Heart left ventricle (tissue), 16 donors: Measurements from ENCODE around the gene P2RX7. TPM values are rescaled to one million over a fixed set of nuclear protein-coding genes. Genes with fewer than 3 reads are reported as not detected.

Experiments used
- ATAC-seq, 4 donors: fragments of 200-7000 bp; cut with Tn5 transposase; one replicate each; pipeline ENCODE4 v1.9.1; 2020 to 2022; ENCODE audit warnings: moderate library complexity in 4 of 4, mild to moderate bottlenecking in 3 of 4, moderate number of reproducible peaks in 1 of 4
- DNase-seq, 5 donors: peaks; one replicate each; pipeline ENCODE4 v3.0.0-alpha.2; 2020
- H3K27ac ChIP-seq, 12 donors: fragments of 200-600 bp; sonication (generic) in 4 of 12; one replicate each; pipeline versions ENCODE4 v1.5.0 to v1.8.0; 2016 to 2022; ENCODE audit warnings: mild to moderate bottlenecking in 2 of 12
- H3K27me3 ChIP-seq, 9 donors: fragments of 200-600 bp; sonication (generic) in 2 of 9; one replicate each; pipeline versions ENCODE4 v1.5.1 to v1.8.0; 2016 to 2022; ENCODE audit warnings: mild to moderate bottlenecking in 3 of 9
- H3K36me3 ChIP-seq, 9 donors: fragments of 200-600 bp; sonication (generic) in 2 of 9; one replicate each; pipeline versions ENCODE4 v1.5.0 to v1.8.0; 2018 to 2022; ENCODE audit warnings: mild to moderate bottlenecking in 2 of 9
- H3K4me1 ChIP-seq, 12 donors: fragments of 200-600 bp; sonication (generic) in 4 of 12; one replicate each; pipeline versions ENCODE4 v1.5.0 to v1.8.0; 2016 to 2022; ENCODE audit warnings: mild to moderate bottlenecking in 3 of 12
- H3K4me3 ChIP-seq, 12 donors: fragments of 200-600 bp; sonication (generic) in 4 of 12; one replicate each; pipeline versions ENCODE4 v1.5.0 to v1.8.0; 2017 to 2022; ENCODE audit warnings: mild to moderate bottlenecking in 9 of 12, moderate library complexity in 4 of 12
- H3K9me3 ChIP-seq, 12 donors: fragments of 200-600 bp; sonication (generic) in 4 of 12; one replicate each; pipeline versions ENCODE4 v1.5.0 to v1.8.0; 2016 to 2022; ENCODE audit warnings: mild to moderate bottlenecking in 1 of 12
- CTCF ChIP-seq, 12 donors: fragments of 200-600 bp; sonication (generic) in 4 of 12; IDR thresholded peaks; one replicate each; pipeline versions ENCODE4 v1.5.0 to v1.8.0; 2018 to 2022; ENCODE audit warnings: antibody characterized with exemption in 12 of 12, mild to moderate bottlenecking in 5 of 12
- POLR2A ChIP-seq, 2 donors: fragments of 450-650 bp; IDR thresholded peaks; one replicate each; pipeline ENCODE4 v1.6.1; 2017; ENCODE audit warnings: antibody characterized with exemption in 2 of 2, mild to moderate bottlenecking in 2 of 2, moderate library complexity in 2 of 2
- WGBS, 4 donors: extraction: QIAGEN DNeasy Blood & Tissue Kit in 2 of 4; methylation state at CpG; one replicate each; pipeline versions ENCODE4 v1.1.5 to v1.1.7; 2013 to 2018; 5-methylcytosine and 5-hydroxymethylcytosine counted together
- intact Hi-C, 10 donors: fragments of 100-400 bp; cut with DNase I; formaldehyde crosslinking; loops; one replicate each; pipeline versions ENCODE4 v1.11.1 to v1.14.2; 2022
- polyA plus RNA-seq, 2 donors: library from polyadenylated mRNA; stranded (reverse); fragments of 200-250 nt; gene quantifications; one replicate each; pipeline ENCODE4 v1.2.3, GENCODE V29; 2013
- total RNA-seq, 9 donors: library from RNA; depleted of rRNA in 2 of 9; stranded (reverse); fragments of >200 nt in 2 of 9; fragmentation: NEBNext Ultra II Directional in 3 of 9; extraction: Animal tissue kit (Norgen Biotek cat#: 25700) in 3 of 9; gene quantifications; one replicate each; pipeline versions ENCODE4 v1.1.0 to v1.2.4, GENCODE V29; 2016 to 2023
- donor health status: ischemic (EF 13 %, LVEDD 7.1; RV severe dilation, severe dysfunction).
- donor health status: healthy with polysubstance abuse.
- donor health status: DM: no; HTN: yes; CAD: no.
- donor health status: DM: no; HTN: no; CAD: no.
- donor health status: ischemic (EF 25% LVEDD 6.9; RV normal size, moderate dysfunction).
- donor health status: ischemic (EF 25% LVEDD 5.7; RV mildly dilated, moderate dysfunction).
- donor health status: healthy.
- donor health status: DM: yes; HTN: yes; CAD: no.
- donor health status: ischemic (EF 35%, LVEDD 5.7; RV mildly dilated, moderate dysfunction).
- donor health status: nonischemic (EF 11% LVEDD 7.7; RV severe dilation, severe dysfunction).
- donor health status: DM: yes; HTN: yes; CAD: no.
- donor health status: PGD.
- donor health status: ischemic (EF 29% LVEDD 5.4; RV normal size, mild dysfunction).
- donor health status: nonischemic (EF 23%, LVEDD 6.1; RV moderate dilation, normal function).

Gene P2RX7
- total and polyA plus RNA-seq, 11 donors = 0.39 to 12.0 (median 1.8) TPM

- no peak for TF ChIP-seq CTCF (IDR thresholded peaks at IDR 0.05)
- TF ChIP-seq POLR2A (IDR thresholded peaks at IDR 0.05) = no peak
- Histone ChIP-seq H3K36me3 (no peaks in the 10 kb centered on the region), H3K9me3 (no peaks in the 10 kb centered on the region), H3K4me1 (no peaks in the 10 kb centered on the region), H3K4me3 (no peak overlapping the region), H3K27me3 (no peaks in the 10 kb centered on the region), H3K27ac (no peak overlapping the region)
- ATAC-seq (no peak), DNase-seq (no peak)
- intact Hi-C loops = loop anchor here in 2 of 10 donors (10.0 kb wide), 2 partner anchors 171 to 791 kb away; partner anchors contain the start of gene PLA2G1B (in 1 of the 2)
- 83 to 92% (median 86%) methylated on average over 4 of the region's 4 CpGs for WGBS, 4 donors
Measured at GRCh38 chr12:121115530-121115929, 17.1 kb upstream of the P2RX7 start.

GRCh38 chr12:121116318-121117225, 16.1 kb upstream of the P2RX7 start:
- 74 to 83% (median 79%) methylated on average over 4 of the region's 4 CpGs for WGBS, 4 donors
- ATAC-seq = no peak

GRCh38 chr12:121117226-121117777, 15.4 kb upstream of the P2RX7 start:
- DNase-seq (no peak), ATAC-seq (no peak)
- Histone ChIP-seq H3K4me1 (no peaks in the 10 kb centered on the region), H3K4me3 (no peak overlapping the region), H3K27me3 (no peaks in the 10 kb centered on the region), H3K36me3 (no peaks in the 10 kb centered on the region), H3K27ac (no peak overlapping the region), H3K9me3 (no peaks in the 10 kb centered on the region)
- intact Hi-C loops = loop anchor here in 2 of 10 donors (10.0 kb wide), 2 partner anchors 173 to 793 kb away; partner anchors contain the start of gene PLA2G1B (in 1 of the 2)
- WGBS, 4 donors = 85 to 89% (median 87%) methylated on average over 4 of the region's 4 CpGs
- TF ChIP-seq POLR2A (IDR thresholded peaks at IDR 0.05) = no peak
- TF ChIP-seq CTCF (IDR thresholded peaks at IDR 0.05) = no peak

More at GRCh38 chr12:121116318-121117225, 16.1 kb upstream of the P2RX7 start:
- intact Hi-C loops = loop anchor here in 2 of 10 donors (10.0 kb wide), 2 partner anchors 172 to 792 kb away; partner anchors contain the start of gene PLA2G1B (in 1 of the 2)
- H3K36me3 ChIP-seq = no peaks in the 10 kb centered on the region
- H3K9me3 ChIP-seq = no peaks in the 10 kb centered on the region
- H3K27ac ChIP-seq = no peak overlapping the region
- TF ChIP-seq CTCF (IDR thresholded peaks at IDR 0.05) (no peak), POLR2A (IDR thresholded peaks at IDR 0.05) (no peak)
- no peak for DNase-seq
- H3K4me3 ChIP-seq = no peak overlapping the region
- no peaks in the 10 kb centered on the region for H3K27me3 ChIP-seq
- H3K4me1 ChIP-seq = no peaks in the 10 kb centered on the region

GRCh38 chr12:121120323-121120722, 12.4 kb upstream of the P2RX7 start:
- WGBS, 4 donors = 69 to 76% (median 75%) methylated on average over 6 of the region's 6 CpGs
- DNase-seq = no peak
- no peaks in the 10 kb centered on the region for H3K27me3 ChIP-seq
- H3K4me1 ChIP-seq = peaks cover 0 to 7% (median 0%) of the 10 kb centered on the region in 12 donors
- no peak overlapping the region for H3K27ac ChIP-seq
- intact Hi-C loops = loop anchor here in 2 of 10 donors (10.0 kb wide), 2 partner anchors 84 to 94 kb away; partner anchors contain the start of gene P2RX4 (in 1 of the 2)
- H3K9me3 ChIP-seq = no peaks in the 10 kb centered on the region
- ATAC-seq = no peak
- no peaks in the 10 kb centered on the region for H3K36me3 ChIP-seq
- H3K4me3 ChIP-seq = no peak overlapping the region
- TF ChIP-seq POLR2A (IDR thresholded peaks at IDR 0.05) (no peak), CTCF (IDR thresholded peaks at IDR 0.05) (no peak)
